HG03565 (cell line): Measurements from ENCODE around the gene B4GALNT4.
"Not testable (repeated sequence)": the region's sequence is repeated elsewhere in the genome, so short reads cannot be mapped to it uniquely, and the experiment has no call there.

Experiments used
- ATAC-seq: cut with Tn5 transposase; IDR thresholded peaks from one replicate; pipeline ENCODE4 v1.9.1; 2021; ENCODE audit warnings: mild to moderate bottlenecking, moderate library complexity; ENCODE audit not compliant: unreplicated experiment

The B4GALNT4 gene

GRCh38 chr11:418343-419247, 49.3 kb downstream of the B4GALNT4 start:
- no peak for ATAC-seq

GRCh38 chr11:419248-420005, 50.1 kb downstream of the B4GALNT4 start:
- ATAC-seq: no peak

- ATAC-seq: no peak
Measured at GRCh38 chr11:420054-420910, 51.0 kb downstream of the B4GALNT4 start.

GRCh38 chr11:420911-421321, 51.6 kb downstream of the B4GALNT4 start:
- ATAC-seq: no peak

- no peak for ATAC-seq
Measured at GRCh38 chr11:422249-422656, 53.0 kb downstream of the B4GALNT4 start.

- ATAC-seq: no peak
Measured at GRCh38 chr11:424232-424631, 54.9 kb downstream of the B4GALNT4 start.

- not testable (repeated sequence) for ATAC-seq
Measured at GRCh38 chr11:424766-425165, 55.5 kb downstream of the B4GALNT4 start.

- ATAC-seq: no peak
Measured at GRCh38 chr11:425301-425700, 56.0 kb downstream of the B4GALNT4 start.

GRCh38 chr11:426851-427250, 57.6 kb downstream of the B4GALNT4 start:
- ATAC-seq: no peak

- ATAC-seq: no peak
Measured at GRCh38 chr11:428295-428694, 59.0 kb downstream of the B4GALNT4 start.

GRCh38 chr11:429391-429790, 60.1 kb downstream of the B4GALNT4 start:
- ATAC-seq: no peak

- no peak for ATAC-seq
Measured at GRCh38 chr11:429931-430456, 60.7 kb downstream of the B4GALNT4 start.
